GM10266 (cell line): Measurements from ENCODE around the gene LRRC32.

Source experiments
- DNase-seq: peaks from one replicate; pipeline ENCODE4 v3.0.0; 2012; ENCODE audit errors: extremely low spot score
- TF ChIP-seq, protein P1 (sequence below): IDR thresholded peaks from 2 replicates; pipeline ENCODE4 v1.5.1; 2012; ENCODE audit warnings: mild to moderate bottlenecking, low read depth; ENCODE audit not compliant: control insufficient read depth, insufficient read depth; ENCODE audit errors: missing control alignments

Gene LRRC32

DNA sequence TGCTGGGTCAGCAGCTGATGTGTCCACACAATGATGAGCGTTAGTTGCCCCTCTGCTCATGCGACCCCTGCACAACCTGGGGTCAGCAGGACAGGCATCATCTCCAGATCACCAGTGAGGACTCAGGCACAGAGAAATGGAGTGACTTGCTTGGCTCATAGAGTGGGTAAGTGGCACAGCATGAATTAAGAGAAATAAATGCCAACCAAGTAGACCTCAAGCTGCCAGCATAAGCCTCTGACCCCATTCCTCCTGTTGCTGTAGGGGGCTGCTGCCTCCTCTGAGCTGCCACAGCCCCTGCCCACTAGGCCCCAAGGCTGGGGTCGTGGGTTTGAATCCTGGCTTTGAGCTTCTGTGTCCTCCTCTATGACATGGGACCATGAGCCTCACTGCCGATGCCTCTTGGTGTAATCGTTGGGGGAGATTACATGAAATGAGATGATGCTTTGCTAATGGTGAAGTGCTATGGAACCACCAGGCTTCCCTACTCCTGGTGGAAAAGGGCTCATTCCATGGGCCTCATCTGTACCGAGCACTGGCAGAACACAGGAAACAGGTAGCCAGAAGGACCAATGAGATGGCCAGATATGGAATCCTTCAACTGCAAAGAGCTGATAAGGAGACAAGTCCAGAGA lies 33.6 kb downstream of the LRRC32 start:
- TF ChIP-seq, protein P1, sequence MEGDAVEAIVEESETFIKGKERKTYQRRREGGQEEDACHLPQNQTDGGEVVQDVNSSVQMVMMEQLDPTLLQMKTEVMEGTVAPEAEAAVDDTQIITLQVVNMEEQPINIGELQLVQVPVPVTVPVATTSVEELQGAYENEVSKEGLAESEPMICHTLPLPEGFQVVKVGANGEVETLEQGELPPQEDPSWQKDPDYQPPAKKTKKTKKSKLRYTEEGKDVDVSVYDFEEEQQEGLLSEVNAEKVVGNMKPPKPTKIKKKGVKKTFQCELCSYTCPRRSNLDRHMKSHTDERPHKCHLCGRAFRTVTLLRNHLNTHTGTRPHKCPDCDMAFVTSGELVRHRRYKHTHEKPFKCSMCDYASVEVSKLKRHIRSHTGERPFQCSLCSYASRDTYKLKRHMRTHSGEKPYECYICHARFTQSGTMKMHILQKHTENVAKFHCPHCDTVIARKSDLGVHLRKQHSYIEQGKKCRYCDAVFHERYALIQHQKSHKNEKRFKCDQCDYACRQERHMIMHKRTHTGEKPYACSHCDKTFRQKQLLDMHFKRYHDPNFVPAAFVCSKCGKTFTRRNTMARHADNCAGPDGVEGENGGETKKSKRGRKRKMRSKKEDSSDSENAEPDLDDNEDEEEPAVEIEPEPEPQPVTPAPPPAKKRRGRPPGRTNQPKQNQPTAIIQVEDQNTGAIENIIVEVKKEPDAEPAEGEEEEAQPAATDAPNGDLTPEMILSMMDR, result no peak
- DNase-seq, result no peak

DNA sequence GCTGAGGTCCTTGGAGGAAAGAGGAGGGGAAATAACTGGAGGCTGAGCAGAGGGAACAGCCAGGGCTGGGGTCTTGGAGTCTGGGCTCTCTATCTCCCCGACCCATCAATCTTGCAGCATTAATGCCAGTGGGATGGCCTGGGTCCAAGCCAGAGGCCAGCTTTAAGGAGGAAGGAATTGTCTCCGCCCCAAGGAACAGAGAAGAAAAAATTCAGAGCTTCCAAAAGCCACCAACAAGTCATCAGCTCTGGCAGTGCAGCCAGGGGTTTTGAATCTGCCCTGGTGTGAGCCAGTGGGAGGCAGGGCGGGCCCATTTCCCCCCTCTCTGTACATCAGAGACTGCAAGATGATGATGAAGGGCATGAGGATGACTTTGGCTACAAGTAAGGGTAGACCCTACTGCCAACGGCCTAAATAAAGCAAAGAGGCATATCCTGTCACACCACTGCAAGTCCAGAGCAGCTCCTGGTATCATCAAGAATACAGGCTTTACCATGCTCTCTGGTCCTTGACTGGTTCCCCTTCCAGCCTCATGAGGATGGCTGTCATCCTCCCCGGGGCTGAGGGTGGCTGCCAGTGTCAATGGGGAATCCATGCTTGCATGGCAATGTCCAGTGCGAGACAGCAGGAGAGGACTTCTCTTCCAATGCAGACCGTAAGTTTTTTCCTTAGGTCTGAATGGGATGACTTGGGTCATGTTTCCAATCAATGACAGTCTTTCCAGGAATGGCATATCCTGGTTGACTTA lies 34.4 kb downstream of the LRRC32 start:
- DNase-seq, result no peak
- TF ChIP-seq, protein P1, result no peak

DNA sequence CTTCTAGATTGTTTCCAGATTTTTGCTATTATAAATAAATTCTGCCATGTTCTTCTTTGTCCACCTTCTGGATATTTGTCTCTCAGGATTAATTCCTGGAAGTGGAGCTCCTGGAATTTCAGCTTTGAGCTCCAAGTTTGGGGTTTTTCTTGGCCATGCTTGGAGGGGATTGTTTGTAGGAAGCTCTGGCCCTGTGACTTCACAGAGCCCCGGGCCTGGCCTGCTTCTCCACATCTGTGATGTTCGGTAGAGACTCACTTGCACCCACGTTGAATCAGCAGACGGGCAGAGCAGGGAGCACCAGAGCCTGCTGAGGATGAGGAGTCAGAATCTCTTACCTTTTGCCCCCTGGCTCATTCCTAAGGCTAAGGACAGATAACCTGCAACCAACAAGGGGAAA lies 35.7 kb downstream of the LRRC32 start:
- no peak for DNase-seq
- TF ChIP-seq, protein P1, result no peak

DNA sequence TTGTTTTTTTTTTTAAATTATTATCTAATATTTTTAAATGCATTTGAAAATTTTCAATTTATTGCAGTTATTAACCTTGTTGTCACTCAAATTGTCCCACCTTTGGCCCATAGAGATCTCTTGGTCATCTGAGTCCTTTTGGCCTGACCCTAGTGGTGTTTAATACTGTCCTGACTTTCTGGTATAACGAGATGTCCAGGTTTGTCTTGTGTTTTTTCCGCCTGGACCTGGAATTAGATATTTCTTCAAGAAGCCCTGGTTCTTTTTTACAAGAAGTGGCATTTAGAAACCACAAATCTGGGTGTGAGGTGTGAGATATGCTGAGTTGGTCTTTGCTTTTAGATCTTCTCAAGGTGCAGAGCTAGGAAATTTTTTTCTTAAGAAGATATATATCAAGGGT lies 38.1 kb downstream of the LRRC32 start:
- TF ChIP-seq, protein P1, result no peak
- DNase-seq, result no peak

DNA sequence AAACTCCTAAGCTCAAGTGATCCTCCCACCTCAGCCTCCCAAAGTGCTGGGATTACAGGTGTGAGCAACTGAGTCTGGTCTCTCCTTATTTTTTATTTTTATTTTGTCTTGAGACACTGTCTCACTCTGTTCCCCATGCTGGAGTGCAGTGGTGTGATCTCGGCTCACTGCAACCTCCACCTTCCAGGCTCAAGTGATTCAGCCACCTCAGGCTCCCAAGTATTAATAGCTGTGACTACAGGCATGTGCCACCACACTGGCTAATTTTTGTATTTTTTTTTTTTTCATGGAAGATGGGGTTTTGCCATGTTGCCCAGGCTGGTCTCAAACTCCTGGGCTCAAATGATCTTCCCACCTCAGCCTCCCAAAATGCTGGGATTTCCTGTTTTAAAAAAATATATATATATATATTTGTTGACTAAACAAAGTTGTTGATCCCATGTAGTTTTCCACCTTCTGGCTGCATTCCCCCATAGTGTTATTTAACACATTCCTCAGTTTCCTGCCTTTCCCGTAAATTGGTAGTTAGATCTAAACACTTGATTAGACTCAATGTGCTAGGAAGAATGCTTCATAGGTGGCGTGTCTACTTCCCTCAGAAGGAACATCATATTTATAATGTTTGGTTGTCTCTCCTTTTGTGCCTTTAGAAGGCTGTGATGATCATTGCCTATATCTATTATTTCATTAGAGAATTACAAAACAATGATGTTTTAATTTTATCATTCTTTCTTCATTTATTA lies 38.8 kb downstream of the LRRC32 start:
- DNase-seq, result no peak
- TF ChIP-seq, protein P1, result no peak

DNA sequence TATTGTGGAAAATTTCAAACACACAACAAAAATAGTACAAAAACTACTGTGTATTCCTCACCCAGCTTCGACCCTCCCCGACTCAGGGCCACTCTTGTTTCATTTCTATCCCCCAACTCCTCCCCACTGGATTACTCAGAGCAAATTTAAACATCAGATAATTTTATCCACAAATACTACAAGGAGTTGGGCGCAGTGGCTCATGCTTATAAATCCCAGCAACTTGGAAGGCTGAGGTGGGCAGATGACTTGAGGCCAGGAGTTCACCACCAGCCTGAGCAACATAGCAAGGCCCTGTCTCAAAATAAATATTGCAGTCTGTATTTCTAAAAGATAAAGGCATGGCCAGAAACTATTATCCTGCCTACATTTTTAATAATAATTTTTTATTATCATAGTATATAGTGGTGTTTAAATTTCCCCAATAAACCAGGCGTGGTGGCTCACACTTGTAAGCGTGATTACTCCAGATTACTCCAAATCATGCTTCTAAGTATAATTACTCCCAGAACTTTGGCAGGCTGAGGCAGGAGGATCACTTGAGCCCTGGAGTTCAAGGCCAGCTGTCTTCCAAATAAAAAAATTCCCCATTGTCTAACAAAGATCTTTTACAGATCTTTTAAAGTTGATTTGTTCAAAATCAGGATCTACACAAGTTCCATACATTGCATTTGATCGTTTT lies 39.8 kb downstream of the LRRC32 start:
- no peak for DNase-seq
- TF ChIP-seq, protein P1, result no peak
